LNCaP clone FGC (cell line): Measurements from ENCODE around the gene SPDYE4.

ENCODE experiments used
- DNase-seq: peaks from one replicate; pipeline ENCODE4 v3.0.0-alpha.2; 2011; ENCODE audit warnings: low read depth
- H3K4me3 ChIP-seq: 2 replicates; pipeline ENCODE4 v1.5.1; 2011; ENCODE audit warnings: mild to moderate bottlenecking, low read depth, low read length, control low read depth
- TF ChIP-seq, protein P1 (sequence below): IDR thresholded peaks from 2 replicates; pipeline ENCODE4 v1.5.1; 2012; ENCODE audit warnings: mild to moderate bottlenecking; ENCODE audit not compliant: control insufficient read depth, insufficient read depth; ENCODE audit errors: extremely low read depth

The SPDYE4 gene

DNA sequence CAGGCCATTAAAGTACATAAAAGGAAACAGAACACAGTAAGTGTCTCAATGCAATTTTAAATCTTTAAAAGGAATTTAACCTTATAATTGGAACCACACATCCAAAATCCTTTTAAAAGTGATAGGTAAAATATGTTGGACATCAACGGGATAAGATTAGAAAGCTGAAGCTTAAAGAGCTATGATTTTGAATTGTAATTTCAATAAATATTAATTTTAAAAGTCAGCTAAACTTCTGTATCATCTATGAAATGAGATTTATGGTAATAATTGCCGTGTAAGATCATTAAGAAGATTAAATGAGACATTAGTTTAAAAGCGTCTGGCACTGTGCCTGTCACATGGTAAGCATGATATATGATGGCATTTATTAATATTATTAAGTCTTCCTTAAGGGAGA lies 45.0 kb downstream of the SPDYE4 start:
- H3K4me3 ChIP-seq: no peak overlapping the region
- no peak for DNase-seq
- TF ChIP-seq, protein P1, sequence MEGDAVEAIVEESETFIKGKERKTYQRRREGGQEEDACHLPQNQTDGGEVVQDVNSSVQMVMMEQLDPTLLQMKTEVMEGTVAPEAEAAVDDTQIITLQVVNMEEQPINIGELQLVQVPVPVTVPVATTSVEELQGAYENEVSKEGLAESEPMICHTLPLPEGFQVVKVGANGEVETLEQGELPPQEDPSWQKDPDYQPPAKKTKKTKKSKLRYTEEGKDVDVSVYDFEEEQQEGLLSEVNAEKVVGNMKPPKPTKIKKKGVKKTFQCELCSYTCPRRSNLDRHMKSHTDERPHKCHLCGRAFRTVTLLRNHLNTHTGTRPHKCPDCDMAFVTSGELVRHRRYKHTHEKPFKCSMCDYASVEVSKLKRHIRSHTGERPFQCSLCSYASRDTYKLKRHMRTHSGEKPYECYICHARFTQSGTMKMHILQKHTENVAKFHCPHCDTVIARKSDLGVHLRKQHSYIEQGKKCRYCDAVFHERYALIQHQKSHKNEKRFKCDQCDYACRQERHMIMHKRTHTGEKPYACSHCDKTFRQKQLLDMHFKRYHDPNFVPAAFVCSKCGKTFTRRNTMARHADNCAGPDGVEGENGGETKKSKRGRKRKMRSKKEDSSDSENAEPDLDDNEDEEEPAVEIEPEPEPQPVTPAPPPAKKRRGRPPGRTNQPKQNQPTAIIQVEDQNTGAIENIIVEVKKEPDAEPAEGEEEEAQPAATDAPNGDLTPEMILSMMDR: no peak

DNA sequence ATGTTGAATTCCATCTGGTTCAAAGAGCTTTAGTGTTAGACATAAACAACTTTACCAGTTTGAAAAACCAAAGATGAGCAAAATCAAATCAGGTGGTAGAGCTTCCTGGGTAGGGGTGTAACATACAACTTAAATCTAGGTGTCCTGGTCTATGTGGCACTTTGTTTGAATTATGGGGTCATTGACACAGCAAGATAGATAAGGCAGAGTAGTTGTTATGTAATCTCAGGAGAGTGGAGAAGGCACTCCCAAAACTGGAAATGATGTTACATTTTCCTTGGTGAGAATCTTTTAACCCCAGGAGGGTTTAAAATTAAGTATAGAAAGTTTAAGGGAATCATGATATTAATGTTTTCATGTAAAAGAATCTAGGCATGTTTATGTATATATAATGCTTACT lies 45.6 kb downstream of the SPDYE4 start:
- H3K4me3 ChIP-seq: no peak overlapping the region
- DNase-seq: no peak
- TF ChIP-seq, protein P1: no peak

DNA sequence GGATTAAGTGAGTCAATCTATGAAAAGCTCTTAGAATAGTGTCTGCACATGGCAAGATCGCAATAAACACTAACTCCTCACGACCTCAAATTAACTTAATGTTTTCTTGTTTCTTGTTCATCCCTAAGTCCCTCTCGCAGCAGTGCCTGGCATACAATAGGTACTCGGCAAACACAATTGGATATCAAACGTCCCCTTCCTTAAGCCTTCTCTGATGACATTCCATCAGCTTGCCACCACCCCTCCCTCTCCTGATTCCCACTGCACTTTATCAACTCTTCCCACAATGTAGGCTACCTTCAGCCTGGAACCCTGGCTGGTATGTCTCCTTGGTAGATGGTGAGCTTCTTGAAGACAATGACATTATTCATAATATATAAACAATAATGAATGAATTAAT lies 47.1 kb downstream of the SPDYE4 start:
- TF ChIP-seq, protein P1: no peak
- no peak for DNase-seq
- no peak overlapping the region for H3K4me3 ChIP-seq

DNA sequence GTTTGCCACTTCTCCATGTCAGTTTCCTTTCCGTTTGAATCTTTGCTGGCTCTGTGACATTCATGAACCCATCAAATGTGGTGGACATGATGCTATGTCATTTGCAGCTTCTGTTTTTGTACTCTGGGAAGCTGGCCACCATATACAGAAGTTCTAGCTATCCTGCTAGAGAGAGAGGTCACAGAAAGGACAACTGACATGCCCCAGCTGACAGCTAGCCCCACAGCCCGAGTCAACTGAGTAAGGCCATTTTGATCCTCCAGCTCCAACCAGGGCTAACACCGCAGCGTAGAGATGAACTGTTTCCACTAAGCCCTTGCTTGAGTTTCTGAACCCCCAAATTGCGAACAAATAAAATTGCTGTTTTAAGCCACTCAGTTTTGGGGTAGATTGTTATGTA lies 47.5 kb downstream of the SPDYE4 start:
- H3K4me3 ChIP-seq: no peak overlapping the region
- DNase-seq: no peak
- TF ChIP-seq, protein P1: no peak

DNA sequence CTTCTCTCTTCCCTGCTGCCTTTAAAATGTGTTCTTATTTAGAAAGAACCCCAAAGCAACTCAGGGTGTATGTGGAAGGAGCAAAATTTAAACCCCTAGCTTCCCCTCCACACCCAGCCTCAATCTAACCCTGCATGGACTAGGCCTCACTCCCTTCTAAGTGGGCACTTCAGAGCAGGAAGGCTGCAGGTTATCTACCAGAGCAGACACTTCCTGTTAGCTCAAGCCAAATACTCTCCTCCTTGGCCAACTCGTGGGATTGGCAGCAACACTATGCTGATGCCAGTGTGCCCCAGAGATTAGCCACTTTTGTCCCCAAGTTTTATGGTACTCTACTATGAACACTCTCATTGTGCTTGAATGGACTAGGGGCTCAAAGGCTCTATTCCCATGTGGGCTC lies 49.3 kb downstream of the SPDYE4 start:
- TF ChIP-seq, protein P1: no peak
- DNase-seq: no peak
- H3K4me3 ChIP-seq: no peak overlapping the region

DNA sequence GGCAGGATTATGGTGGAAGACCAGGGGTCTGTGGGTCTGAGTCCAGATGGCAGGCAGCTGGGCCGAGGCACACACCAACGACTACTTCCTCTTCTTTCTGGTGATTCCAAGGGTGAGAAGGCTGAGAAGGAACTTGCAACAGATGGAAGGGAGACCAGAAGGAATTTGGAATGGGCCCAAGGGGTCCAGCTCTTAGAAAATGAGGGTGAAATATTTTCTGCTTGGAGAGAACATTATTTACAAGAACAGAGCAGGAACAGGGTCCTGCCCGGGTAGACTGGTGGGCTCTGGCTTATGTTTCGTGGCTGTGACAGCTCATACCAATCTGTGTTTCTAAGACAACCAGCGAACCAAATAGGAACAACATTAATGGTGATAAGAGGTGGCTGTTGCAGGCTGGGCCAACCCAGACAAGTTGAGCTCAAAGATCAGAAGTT lies 50.3 kb downstream of the SPDYE4 start:
- TF ChIP-seq, protein P1: no peak
- no peak for DNase-seq
- no peak overlapping the region for H3K4me3 ChIP-seq

DNA sequence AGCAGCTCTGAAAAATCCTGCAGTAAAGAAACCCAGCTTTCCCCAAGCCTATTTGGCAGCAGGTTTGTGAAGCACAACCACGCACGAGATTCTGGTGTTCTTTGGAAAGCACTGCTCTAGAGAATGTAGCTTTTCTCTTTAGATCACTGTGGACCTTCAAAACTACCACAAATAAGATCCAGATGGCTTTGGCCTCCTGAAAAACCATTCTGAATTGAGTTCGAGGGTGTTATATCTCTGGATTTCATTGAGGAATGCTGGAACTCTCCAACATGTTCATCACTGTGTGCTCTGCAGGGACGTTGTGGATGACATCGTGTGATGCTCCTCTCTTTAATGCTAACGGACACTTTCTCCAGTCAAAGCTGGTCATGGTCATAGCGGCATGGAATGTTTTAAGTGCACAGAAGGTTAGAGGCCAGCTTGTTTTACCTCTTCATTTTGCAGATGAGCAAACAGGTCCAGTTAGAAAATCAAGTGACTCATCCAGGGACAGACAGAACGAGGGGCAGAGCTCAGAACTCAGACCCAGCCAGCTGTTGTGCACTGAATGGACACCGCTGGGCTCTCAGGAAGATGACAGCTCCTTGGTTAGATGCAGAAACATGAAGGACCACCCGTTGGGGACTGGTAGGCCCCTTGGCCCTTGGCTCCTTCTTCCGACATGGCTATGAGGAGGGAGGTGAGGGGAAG lies 50.9 kb downstream of the SPDYE4 start:
- DNase-seq: no peak
- no peak overlapping the region for H3K4me3 ChIP-seq
- TF ChIP-seq, protein P1: no peak
